SJSA1 (cell line): Measurements from ENCODE around the gene SLC26A1. TPM values are rescaled to one million over a fixed set of nuclear protein-coding genes. Genes with fewer than 3 reads are reported as not detected.

ENCODE experiments used
- DNase-seq, 2 experiments: peaks; one replicate each; pipeline ENCODE4 v3.0.0-alpha.2; 2015 to 2020; ENCODE audit warnings: low spot score in 2 of 2, low read depth in 1 of 2
- H3K27ac ChIP-seq: fragments of 250-450 bp; sonication (Bioruptor Pico); 2 replicates; pipeline ENCODE4 v1.5.1; 2020; ENCODE audit warnings: mild to moderate bottlenecking, moderate library complexity
- H3K27me3 ChIP-seq: fragments of 250-450 bp; sonication (Bioruptor Pico); replicated peaks from 2 replicates; pipeline ENCODE4 v1.5.1; 2020; ENCODE audit warnings: mild to moderate bottlenecking, moderate library complexity
- H3K36me3 ChIP-seq: fragments of 250-450 bp; sonication (Bioruptor Pico); 2 replicates; pipeline ENCODE4 v1.5.1; 2020; ENCODE audit warnings: mild to moderate bottlenecking
- H3K4me1 ChIP-seq: fragments of 250-450 bp; sonication (Bioruptor Pico); replicated peaks from 2 replicates; pipeline ENCODE4 v1.6.1; 2021; ENCODE audit warnings: mild to moderate bottlenecking
- H3K4me3 ChIP-seq: fragments of 250-450 bp; sonication (Bioruptor Pico); 2 replicates; pipeline ENCODE4 v1.5.1; 2020; ENCODE audit warnings: mild to moderate bottlenecking
- H3K9me3 ChIP-seq: fragments of 250-450 bp; sonication (Bioruptor Pico); replicated peaks from 2 replicates; pipeline ENCODE4 v1.5.1; 2020; ENCODE audit warnings: mild to moderate bottlenecking
- total RNA-seq: library from RNA; depleted of rRNA; stranded (reverse); fragments of >200 nt; shearing (Covaris generic); gene quantifications from 2 replicates; pipeline ENCODE4 v1.2.3, GENCODE V29; 2014

The SLC26A1 gene
- total RNA-seq, 1 experiment from 2014 or later = not detected

DNA sequence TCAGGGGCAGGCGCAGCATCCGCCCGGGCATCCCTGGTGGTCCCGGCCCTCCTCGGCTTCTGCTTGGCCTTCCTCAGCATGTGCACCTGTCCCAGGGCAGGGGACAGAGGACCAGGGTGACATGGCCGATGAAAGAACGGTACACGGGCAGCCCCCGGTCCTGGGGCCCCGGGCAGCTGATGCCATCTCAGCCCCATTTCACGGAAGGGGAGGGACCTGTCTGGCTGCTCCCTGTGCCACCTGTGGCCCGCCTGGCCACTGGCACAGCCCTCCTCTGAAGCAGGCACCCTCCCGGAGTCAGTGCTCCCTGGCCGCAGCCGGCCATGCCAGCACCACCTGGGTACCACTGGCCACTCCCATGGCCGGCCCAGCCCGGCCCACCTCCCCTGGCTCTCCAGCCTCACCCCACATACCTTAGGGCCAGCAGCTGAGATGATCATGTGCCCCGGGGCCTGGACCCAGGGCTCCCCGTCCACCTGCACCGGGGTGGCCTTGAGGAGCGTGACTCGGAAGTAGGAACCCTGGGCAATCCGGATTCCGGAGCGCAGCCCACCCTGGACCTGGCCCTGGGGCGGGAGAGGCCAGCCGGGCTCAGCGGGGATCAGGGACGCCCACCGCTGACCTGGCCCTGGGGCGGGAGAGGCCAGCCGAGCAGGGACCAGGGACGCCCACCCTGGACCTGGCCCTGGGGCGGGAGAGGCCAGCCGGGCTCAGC lies 32.4 kb downstream of the SLC26A1 start:
- Histone ChIP-seq H3K36me3 (peaks cover 3% of the 10 kb centered on the region; the same call in 1 of the 2 replicates), H3K9me3 (no peaks in the 10 kb centered on the region), H3K4me3 (no peak overlapping the region), H3K4me1 (no peaks in the 10 kb centered on the region), H3K27ac (no peak overlapping the region), H3K27me3 (no peaks in the 10 kb centered on the region)
- no peak for DNase-seq

DNA sequence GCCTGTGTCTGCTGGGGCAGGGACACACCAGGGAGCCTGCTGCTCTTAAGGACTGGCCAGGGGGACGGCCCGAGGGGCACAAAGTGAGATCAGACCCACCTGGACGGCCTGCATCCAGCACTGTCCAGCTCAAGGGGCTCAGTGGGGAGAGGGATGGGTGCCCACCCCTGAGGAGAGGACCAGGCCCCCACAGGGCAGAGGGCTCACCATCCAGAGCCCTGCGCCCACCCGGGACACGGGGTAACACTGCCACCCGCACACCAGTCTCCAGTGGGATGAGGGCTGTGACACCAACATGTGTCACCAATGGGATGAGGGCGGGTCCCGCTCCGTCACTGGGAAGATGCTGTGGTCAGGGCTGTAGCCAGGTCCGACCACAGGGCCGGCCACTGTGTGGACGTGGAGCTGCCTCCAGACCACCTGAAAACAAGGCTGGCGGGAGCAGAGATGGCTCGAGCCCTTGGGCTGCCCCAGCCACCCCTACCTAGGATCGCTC lies 33.0 kb downstream of the SLC26A1 start:
- DNase-seq = no peak
- H3K4me1 ChIP-seq = no peaks in the 10 kb centered on the region
- no peaks in the 10 kb centered on the region for H3K9me3 ChIP-seq

DNA sequence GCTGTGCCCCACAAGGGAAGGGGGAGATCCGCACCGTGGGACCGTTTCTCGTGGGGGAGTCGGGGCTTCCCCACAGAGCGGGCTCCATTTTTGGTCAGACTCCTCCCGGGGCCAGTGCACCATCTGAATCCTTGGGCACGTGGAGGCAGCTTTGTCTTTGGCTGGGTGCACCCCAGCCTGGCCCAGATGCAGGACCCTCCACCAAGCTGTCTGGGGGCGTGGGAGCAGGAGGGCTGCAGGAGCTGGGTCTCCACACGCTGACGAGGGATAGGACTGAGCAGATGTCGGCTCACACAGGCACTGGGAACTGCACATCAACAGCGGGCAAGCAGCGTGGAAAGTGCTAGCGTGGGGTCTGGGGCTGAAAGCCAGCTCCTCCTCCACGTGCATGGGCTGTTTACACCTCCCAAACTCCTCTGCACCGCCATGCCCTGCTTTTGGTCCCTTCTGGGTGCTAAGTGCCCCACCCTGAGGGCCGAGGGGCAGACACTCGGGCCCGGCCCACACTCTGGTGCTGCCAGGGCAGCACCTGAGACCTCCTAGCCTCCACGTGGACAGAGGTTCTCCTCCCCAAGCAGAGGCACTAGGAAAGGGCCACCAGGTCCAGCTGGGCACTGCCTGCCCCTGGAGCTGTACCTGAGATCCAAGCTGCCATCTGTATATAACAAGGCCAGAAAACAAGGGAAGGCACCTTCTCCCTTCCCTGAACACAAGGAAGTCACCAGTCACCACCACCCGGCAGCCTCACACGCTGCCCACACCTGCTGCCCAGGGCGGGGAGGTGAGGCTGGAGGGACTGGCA lies 33.7 kb downstream of the SLC26A1 start:
- Histone ChIP-seq H3K4me1 (no peaks in the 10 kb centered on the region), H3K9me3 (no peaks in the 10 kb centered on the region), H3K27me3 (no peaks in the 10 kb centered on the region), H3K36me3 (peaks cover 3% of the 10 kb centered on the region; the same call in 1 of the 2 replicates), H3K27ac (no peak overlapping the region), H3K4me3 (no peak overlapping the region)
- DNase-seq = no peak

More for the DNA sequence above, 33.0 kb downstream of the SLC26A1 start:
- Histone ChIP-seq H3K27ac (no peak overlapping the region), H3K27me3 (no peaks in the 10 kb centered on the region), H3K4me3 (no peak overlapping the region), H3K36me3 (peaks cover 3% of the 10 kb centered on the region; the same call in 1 of the 2 replicates)

DNA sequence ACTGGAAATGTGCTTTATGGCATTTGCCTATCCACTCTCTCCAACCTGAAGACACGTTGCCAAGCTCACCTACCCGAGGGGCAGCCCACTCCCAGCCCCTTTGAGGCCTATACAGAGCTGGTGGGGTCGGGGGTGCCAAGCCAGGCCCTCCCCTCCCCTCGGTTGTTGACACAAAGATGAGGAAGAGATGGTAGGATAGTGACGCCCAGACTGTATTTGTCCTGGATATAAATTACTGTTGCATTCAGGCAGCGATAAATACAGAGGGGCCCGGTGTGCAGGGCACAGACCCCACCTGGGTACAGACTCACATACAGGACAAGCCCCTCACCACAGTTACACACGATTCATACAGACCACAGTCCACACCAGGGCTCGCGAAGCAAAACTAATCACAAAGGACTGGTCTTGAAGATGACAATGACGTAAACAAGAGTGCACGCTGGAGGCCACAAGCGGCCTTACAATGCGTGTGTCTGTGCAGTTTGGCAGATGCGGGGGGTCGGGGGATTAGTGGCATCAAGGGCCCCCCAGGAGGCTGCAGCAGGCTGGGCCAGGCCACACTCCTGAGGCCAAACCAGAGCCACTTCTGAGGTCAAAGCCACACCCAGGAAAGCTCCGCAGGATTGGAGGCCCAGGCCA lies 34.4 kb downstream of the SLC26A1 start:
- no peak for DNase-seq
- H3K9me3 ChIP-seq = no peaks in the 10 kb centered on the region
- H3K4me1 ChIP-seq = no peaks in the 10 kb centered on the region
- H3K27ac ChIP-seq = no peak overlapping the region
- peaks cover 3% of the 10 kb centered on the region; the same call in 1 of the 2 replicates for H3K36me3 ChIP-seq
- H3K27me3 ChIP-seq = no peaks in the 10 kb centered on the region
- no peak overlapping the region for H3K4me3 ChIP-seq

DNA sequence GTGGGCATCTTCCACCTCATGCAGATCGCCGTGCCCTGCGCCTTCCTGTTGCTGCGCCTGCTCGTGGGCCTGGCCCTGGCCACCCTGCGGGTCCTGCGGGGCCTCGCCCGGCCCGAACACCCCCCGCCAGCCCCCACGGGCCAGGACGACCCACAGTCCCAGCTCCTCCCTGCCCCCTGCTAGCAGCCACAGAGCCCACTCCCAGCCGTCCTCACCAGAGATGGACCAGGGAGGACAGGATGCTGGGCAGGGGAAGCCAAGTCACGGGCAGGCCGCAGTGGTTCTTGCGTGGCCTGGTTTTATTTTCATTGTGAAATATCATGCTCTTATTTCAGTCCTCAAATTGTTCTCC lies 34.9 kb downstream of the SLC26A1 start:
- H3K27me3 ChIP-seq = no peaks in the 10 kb centered on the region
- no peak overlapping the region for H3K27ac ChIP-seq
- H3K9me3 ChIP-seq = no peaks in the 10 kb centered on the region
- H3K4me3 ChIP-seq = no peak overlapping the region
- DNase-seq = no peak
- H3K4me1 ChIP-seq = no peaks in the 10 kb centered on the region
- H3K36me3 ChIP-seq = peaks cover under 1% of the 10 kb centered on the region; the same call in 1 of the 2 replicates

DNA sequence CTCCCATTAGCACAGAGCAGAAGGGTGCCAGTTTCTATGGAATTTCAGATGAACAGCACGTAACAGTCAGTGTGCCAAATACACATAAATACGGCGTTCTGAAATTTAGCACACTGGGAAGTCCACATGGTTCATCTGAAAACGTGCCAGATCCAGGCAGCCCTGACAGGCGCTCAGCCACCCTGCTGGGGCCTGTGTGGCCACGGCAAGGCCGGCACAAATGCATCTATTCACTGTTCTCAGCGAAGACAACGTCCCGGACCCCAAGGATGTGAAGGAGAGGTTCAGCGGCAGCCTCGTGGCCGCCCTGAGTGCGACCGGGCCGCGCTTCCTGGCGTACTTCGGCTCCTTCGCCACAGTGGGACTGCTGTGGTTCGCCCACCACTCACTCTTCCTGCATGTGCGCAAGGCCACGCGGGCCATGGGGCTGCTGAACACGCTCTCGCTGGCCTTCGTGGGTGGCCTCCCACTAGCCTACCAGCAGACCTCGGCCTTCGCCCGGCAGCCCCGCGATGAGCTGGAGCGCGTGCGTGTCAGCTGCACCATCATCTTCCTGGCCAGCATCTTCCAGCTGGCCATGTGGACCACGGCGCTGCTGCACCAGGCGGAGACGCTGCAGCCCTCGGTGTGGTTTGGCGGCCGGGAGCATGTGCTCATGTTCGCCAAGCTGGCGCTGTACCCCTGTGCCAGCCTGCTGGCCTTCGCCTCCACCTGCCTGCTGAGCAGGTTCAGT lies 35.5 kb downstream of the SLC26A1 start:
- Histone ChIP-seq H3K4me3 (no peak overlapping the region), H3K9me3 (no peaks in the 10 kb centered on the region), H3K4me1 (no peaks in the 10 kb centered on the region), H3K27ac (no peak overlapping the region), H3K27me3 (no peaks in the 10 kb centered on the region), H3K36me3 (no peaks in the 10 kb centered on the region)
- DNase-seq = no peak

DNA sequence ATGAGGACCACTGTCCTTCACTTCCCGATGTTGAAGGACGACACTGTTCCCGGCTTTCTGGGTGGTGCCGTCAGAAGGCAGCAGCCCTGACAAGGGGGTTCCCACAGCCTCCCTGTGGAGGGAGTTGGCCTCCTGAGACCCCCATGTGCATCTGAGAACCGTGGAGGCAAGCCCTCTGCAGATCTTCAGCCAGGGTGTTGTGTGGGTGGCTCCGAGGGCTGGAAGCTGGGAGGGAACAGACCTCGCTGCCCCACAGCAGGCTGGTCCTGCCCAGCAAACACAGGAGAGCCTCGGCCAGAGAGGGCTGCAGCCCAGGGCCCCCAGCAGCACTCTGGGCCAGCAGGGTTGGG lies 36.0 kb downstream of the SLC26A1 start:
- Histone ChIP-seq H3K9me3 (no peaks in the 10 kb centered on the region), H3K27ac (no peak overlapping the region), H3K4me1 (no peaks in the 10 kb centered on the region), H3K36me3 (no peaks in the 10 kb centered on the region), H3K4me3 (no peak overlapping the region), H3K27me3 (no peaks in the 10 kb centered on the region)
- DNase-seq = no peak

DNA sequence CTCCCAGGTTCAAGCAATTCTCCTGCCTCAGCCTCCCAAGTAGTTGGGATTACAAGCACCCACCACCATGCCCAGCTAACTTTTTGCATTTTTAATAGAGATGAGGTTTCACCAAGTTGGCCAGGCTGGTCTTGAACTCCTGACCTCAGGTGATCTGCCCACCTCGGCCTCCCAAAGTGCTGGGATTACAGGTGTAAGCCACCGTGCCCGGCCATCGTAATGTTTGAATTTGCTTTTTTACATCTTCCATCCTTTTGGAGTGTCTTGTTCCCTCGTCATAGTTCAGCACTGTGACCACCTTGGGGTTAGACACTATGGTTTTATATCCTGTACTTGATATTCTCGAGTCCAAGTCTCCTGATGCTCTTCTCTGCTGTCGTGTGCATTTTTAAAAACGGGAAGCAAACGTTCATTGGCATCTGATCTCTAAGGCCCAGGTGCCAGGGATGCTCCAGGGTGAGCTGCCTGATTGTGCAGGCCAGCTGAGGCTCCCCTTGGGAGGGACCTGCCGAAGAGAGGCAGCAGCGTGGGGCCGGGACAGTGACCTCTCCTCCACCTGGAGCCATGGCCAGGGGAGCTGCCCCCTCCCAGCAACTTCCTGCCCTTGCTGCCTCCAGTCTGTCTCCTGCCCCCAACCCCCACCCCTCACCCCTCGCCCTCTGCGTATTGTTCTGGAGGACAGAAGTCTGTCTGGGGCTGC lies 36.5 kb downstream of the SLC26A1 start:
- no peaks in the 10 kb centered on the region for H3K36me3 ChIP-seq
- no peaks in the 10 kb centered on the region for H3K27me3 ChIP-seq
- no peak for DNase-seq
- H3K27ac ChIP-seq = no peak overlapping the region
- no peaks in the 10 kb centered on the region for H3K4me1 ChIP-seq
- H3K9me3 ChIP-seq = no peaks in the 10 kb centered on the region
- H3K4me3 ChIP-seq = no peak overlapping the region

DNA sequence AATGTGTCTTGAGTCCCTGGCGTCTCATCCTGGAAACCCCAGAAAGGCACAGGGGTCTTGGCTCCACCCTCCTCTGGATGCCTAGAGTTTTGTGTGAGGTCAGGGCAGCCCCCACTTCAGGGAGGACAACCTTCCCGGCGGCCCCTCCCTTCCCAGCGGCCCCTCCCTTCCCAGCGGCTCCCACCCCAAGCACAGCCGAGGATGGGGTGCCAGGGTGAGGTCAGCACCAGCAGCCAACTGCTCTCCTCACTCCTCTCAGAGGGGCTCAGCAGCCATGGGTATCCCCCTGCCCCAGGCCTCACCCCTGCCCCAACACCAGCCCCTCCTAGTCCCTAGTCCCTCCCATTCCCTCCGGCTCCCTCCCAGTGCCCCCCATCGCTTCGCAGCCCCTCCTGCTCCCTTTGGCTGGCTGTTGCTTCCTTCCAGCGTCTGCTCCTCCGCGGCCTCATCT lies 37.2 kb downstream of the SLC26A1 start:
- H3K4me1 ChIP-seq = no peaks in the 10 kb centered on the region
- H3K27ac ChIP-seq = no peak overlapping the region
- no peaks in the 10 kb centered on the region for H3K27me3 ChIP-seq
- no peaks in the 10 kb centered on the region for H3K36me3 ChIP-seq
- no peak for DNase-seq
- H3K9me3 ChIP-seq = no peaks in the 10 kb centered on the region
- H3K4me3 ChIP-seq = no peak overlapping the region

DNA sequence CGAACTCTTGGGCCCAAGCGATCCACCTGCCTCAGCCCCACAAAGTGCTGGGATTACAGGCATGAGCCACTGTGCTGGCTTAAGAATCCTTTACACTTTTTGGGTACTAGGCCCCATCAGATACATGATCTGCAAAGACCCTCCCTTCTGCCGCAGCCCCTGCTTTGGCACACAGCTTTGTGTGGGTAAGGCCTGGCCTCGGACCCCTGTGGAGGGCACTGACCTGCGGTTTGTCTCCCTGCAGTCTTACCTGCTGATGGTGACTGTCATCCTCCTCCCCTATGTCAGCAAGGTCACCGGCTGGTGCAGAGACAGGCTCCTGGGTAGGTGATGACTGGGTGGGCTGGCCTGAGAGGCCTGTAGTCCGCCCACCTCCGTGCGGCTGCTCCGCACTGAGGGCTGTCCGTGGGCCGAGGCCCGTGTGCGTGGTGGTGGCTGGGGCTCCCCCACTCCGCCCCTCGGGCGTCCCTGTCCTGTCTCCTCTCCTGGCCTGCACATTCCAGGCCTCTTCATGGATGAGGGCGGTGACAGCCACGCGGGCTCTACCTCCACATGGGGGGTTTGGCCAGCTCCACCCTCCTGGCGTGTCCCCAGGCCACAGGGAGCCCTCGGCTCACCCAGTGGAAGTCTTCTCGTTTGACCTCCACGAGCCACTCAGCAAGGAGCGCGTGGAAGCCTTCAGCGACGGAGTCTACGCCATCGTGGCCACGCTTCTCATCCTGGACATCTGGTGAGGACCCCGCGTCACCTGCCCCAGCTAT lies 37.9 kb downstream of the SLC26A1 start:
- no peak for DNase-seq
- Histone ChIP-seq H3K4me3 (no peak overlapping the region), H3K4me1 (no peaks in the 10 kb centered on the region), H3K36me3 (no peaks in the 10 kb centered on the region), H3K27me3 (no peaks in the 10 kb centered on the region), H3K9me3 (no peaks in the 10 kb centered on the region), H3K27ac (no peak overlapping the region)

DNA sequence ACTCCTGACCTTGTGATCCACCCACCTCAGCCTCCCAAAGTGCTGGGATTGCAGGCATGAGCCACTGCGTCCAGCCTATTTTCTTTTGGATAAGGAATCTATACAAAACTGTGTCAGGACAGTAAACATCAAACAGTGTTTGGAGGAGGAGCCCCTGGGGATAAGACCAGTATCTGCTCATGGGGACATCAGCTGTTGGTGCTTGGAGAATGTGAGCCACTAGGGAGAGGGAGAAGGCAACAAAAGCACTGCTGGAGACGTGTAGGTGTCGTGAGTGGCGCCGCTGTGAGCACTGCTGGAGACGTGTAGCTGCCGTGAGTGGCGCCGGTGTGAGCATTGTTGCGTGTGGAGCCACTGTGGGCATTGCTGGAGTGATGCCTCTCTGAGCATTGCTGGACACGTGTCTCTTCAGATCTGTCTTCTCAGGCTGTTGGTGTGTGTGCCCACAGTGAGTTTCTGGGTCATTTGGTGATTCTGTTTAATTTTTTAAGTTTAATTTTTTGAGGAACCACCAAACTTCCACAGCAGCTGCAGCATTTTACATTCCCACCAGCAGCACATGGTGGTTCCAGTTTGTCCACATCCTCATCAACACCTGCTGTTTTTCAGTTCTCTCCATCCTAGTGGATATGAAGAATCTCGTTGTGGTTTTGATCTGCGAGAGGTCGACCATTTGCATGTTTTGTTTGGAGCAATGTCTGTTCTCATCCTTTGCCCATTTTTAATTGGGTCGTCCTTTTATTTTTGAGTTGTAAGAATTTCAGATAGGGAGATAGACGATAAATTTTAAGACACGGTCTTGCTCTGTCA lies 38.8 kb downstream of the SLC26A1 start:
- DNase-seq = no peak
- Histone ChIP-seq H3K27me3 (no peaks in the 10 kb centered on the region), H3K27ac (no peak overlapping the region), H3K4me3 (no peak overlapping the region), H3K4me1 (no peaks in the 10 kb centered on the region), H3K36me3 (no peaks in the 10 kb centered on the region), H3K9me3 (no peaks in the 10 kb centered on the region)

DNA sequence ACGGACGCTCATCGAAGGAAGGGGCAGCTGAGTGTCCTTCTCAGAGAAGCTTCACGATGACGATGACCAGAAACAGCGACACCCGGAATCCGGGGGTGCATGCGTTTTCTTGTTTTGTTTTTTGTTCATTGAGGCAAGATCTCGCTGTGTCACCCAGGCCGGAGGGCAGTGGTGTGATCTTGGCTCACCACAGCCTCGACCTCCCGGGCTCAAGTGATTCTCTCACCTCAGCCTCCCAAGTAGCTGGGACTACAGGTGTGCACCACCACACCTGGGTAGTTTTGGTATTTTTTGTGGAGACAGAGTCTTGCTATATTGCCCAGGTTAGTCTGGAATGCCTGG lies 39.7 kb downstream of the SLC26A1 start:
- H3K27me3 ChIP-seq = no peaks in the 10 kb centered on the region
- H3K9me3 ChIP-seq = no peaks in the 10 kb centered on the region
- H3K36me3 ChIP-seq = no peaks in the 10 kb centered on the region
- H3K4me1 ChIP-seq = no peaks in the 10 kb centered on the region
- H3K27ac ChIP-seq = no peak overlapping the region
- DNase-seq = no peak
- no peak overlapping the region for H3K4me3 ChIP-seq
